ENCODE measurements around the gene MIS18BP1.
A peak's percentile ranks its signal among the peaks of the same experiment; 100 is the strongest.
"Not testable (repeated sequence)": the region's sequence is repeated elsewhere in the genome, so short reads cannot be mapped to it uniquely, and the experiment has no call there.

The MIS18BP1 gene

DNA sequence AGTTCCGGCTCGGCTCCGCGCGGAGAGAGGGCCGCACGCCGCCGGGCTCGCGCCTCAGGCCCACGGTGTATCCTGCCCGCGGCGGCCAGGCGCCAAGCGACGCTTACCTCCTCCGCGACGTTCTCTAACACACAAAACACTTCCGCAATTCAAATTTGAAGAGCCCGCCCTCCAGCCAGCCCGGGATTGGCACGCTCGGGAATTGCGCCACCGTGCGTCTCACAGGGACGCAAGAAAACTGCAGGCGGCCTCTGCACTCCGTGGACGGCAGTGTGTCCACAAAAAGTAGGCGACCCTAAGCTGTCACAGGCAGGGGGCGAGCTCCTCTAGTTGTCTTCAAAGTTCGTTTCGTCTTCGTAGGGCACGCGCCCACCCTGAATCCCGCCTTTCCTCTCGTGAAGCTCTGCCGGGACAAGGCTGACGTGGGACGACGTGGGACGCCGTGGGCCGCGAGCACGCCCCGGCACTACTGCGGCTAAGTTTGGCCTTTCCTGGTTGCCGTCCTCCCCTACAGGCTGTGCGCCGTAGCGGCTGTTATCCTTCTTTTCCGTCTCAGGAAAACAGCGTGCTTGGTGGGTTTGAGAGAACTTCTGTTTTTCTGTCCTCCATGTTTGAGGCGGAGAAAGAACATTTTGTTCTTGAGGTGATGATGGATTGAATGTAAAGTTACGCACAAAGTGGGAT, at the start of gene MIS18BP1:
Gene MIS18BP1, minus strand, starts transcription at position 133 of the 684 bp plus-strand sequence. CDS start 5,916 bp downstream, outside the sequence.
- peaks cover 2% of the 10 kb centered on the region for H3K9me3 ChIP-seq (ENCODE audit: low read length)
- H3K4me3 ChIP-seq (ENCODE audit: low read length) = peak within 1 kb of the TSS; percentile 86

DNA sequence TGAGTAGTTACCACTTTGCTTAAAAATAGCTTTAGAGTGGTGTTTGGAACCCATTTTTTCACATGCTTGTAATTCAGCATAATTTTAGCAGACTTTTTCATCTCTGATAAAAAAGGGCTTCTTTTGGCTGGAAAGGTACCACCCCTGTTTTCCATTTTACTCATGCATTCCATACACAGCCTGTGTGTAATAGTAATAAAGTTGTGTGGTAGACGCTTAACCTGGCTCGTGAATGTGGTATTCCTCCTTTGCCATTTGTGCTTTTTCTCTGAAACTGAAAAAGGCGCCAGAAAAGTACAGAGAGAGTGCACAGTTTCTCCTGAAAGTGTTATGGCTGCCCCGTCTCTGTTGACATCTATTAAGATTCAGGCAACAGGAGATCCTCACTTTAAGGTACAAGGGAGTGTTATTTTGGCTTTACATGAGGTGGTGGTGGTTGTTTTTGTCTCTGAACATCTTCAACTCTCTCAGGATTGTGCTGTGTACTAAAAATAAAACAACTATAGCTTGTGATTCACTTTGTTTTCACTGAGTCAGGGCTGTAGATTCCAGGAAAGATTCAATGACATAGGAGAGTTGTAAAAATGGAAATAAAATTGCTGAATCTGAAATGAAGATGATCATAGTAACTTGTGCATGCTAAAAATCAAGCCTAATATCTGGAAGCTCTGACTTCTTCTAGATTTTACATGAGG, 45.6 kb upstream of the MIS18BP1 start:
- Histone ChIP-seq H3K36me3 (ENCODE audit: insufficient read depth, low read length) (no peaks in the 10 kb centered on the region), H3K4me3 (ENCODE audit: low read length) (no peak overlapping the region), H2AFZ (ENCODE audit: low read depth, low read length) (no peak overlapping the region), H3K27me3 (ENCODE audit: insufficient read depth, low read length) (no peaks in the 10 kb centered on the region), H3K4me1 (ENCODE audit: insufficient read depth, low read length) (no peaks in the 10 kb centered on the region), H3K9me3 (ENCODE audit: low read length) (no peaks in the 10 kb centered on the region)

More for the DNA sequence above, at the start of gene MIS18BP1:
- Histone ChIP-seq H3K27me3 (ENCODE audit: insufficient read depth, low read length) (no peaks in the 10 kb centered on the region), H2AFZ (ENCODE audit: low read depth, low read length) (peak within 1 kb of the TSS; percentile 38), H3K4me1 (ENCODE audit: insufficient read depth, low read length) (peaks cover 11% of the 10 kb centered on the region), H3K36me3 (ENCODE audit: insufficient read depth, low read length) (no peaks in the 10 kb centered on the region)

DNA sequence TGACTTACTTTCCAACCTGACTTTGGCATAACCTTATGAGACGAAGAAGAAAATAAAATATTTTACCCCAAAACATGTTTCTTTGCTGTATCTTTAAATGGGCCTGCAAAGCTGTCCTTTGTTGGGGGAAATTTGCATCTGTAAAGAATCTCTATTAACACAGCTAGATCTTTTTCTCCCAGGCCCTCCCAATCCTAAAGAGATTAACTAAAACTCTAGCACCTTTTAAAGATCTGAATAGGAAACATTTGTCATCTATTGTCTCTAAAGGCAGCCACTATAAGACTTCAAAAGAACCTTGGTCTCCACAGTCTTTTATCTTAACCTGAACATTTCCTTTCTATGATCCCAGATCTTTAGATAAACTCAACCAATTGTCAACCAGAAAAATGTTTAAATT, 41.8 kb upstream of the MIS18BP1 start:
- H2AFZ ChIP-seq (ENCODE audit: low read depth, low read length); H3K4me3 ChIP-seq (ENCODE audit: low read length); H3K4me1 ChIP-seq (ENCODE audit: insufficient read depth, low read length); H3K9me3 ChIP-seq (ENCODE audit: low read length); H3K36me3 ChIP-seq (ENCODE audit: insufficient read depth, low read length); H3K27me3 ChIP-seq (ENCODE audit: insufficient read depth, low read length): not testable (repeated sequence)

DNA sequence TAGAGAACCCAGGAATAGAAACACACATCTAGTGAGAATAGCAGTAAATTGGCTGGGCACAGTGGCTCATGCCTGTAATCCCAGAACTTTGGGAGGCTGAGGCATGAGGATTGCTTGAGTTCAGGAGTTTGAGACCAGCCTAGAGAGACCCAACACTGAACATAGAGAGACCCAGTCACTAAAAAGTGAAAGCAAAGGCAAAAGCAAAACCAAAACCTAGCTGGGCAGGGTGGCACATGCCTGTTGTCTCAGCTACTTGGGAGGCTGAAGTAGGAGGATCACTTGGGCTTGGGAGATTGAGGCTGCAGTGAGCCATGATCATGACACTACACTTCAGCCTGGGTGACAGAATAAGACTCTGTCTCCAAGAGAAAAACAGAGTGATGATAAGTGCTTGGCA, 37.5 kb upstream of the MIS18BP1 start:
- Histone ChIP-seq H2AFZ (ENCODE audit: low read depth, low read length) (no peak overlapping the region), H3K4me3 (ENCODE audit: low read length) (no peak overlapping the region), H3K4me1 (ENCODE audit: insufficient read depth, low read length) (no peaks in the 10 kb centered on the region), H3K9me3 (ENCODE audit: low read length) (no peaks in the 10 kb centered on the region), H3K27me3 (ENCODE audit: insufficient read depth, low read length) (no peaks in the 10 kb centered on the region), H3K36me3 (ENCODE audit: insufficient read depth, low read length) (no peaks in the 10 kb centered on the region)

DNA sequence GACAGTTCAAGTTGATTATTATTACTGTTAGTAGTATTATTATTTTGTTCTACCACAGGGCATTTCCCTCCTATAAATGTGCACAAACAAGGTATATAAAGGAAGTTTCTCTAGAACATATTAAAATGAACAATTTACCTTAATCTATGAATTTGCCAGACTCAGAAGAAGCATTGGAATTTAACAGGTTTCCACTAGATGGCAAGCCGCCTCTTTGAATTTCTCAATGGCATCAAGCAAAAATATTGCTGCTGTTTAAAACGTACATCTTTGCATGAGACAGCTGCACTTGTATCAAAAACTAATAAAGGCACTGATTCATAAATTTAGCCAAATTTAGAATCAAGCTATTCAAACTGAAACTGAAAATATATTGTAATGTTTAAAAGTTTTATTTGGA, 34.6 kb upstream of the MIS18BP1 start:
- Histone ChIP-seq H3K9me3 (ENCODE audit: low read length) (no peaks in the 10 kb centered on the region), H3K27me3 (ENCODE audit: insufficient read depth, low read length) (no peaks in the 10 kb centered on the region), H2AFZ (ENCODE audit: low read depth, low read length) (no peak overlapping the region), H3K4me3 (ENCODE audit: low read length) (no peak overlapping the region), H3K36me3 (ENCODE audit: insufficient read depth, low read length) (no peaks in the 10 kb centered on the region), H3K4me1 (ENCODE audit: insufficient read depth, low read length) (no peaks in the 10 kb centered on the region)

DNA sequence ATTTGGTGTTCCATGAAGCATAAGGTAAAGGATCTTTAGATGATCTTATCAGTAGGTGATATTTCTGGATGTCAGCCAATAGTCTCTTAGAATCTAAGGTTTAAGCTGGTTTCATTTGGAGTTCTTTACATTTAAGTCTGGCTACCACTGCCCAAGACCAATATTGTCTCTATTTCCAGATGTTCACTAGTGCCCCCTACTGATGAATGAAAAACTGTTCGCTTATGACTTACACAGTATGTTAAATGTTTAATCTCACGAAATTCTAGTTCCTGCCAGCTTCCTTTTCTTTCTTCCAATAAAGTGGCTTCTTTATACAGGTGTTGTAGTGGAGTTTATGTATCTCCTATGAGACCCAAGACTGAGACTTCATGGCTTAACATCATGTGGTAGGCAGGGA, 31.8 kb upstream of the MIS18BP1 start:
- Histone ChIP-seq H3K9me3 (ENCODE audit: low read length) (no peaks in the 10 kb centered on the region), H3K27me3 (ENCODE audit: insufficient read depth, low read length) (no peaks in the 10 kb centered on the region), H2AFZ (ENCODE audit: low read depth, low read length) (no peak overlapping the region), H3K4me1 (ENCODE audit: insufficient read depth, low read length) (no peaks in the 10 kb centered on the region), H3K36me3 (ENCODE audit: insufficient read depth, low read length) (no peaks in the 10 kb centered on the region), H3K4me3 (ENCODE audit: low read length) (no peak overlapping the region)

DNA sequence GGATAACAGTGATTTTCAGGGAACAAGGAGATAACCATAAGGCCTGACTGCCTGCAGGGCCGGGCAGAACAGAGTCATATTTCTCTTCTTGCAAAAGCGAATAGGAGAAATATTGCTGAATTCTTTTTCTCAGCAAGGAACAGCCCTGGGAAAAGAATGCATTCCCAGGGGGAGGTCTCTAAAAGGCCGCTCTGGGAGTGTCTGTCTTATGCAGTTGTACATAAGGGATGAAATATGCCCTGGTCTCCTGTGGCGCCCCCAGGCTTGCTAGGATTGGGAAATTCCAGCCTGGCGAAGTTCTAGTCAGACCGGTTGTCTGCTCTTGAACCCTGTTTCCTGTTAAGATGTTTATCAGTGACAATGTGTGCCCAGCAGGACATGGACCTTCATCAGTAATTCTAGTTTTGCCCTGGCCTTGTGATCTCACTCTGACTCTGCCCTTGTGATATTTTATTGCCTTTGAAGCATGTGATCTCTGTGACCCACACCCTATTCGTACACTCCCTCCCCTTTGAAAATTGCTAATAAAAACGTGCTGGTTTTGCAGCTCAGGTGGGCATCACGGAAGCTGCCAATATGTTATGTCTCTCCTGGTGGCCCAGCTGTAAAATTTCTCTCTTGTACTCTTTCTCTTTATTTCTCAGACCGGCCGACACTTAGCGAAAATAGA, 28.9 kb upstream of the MIS18BP1 start:
- H3K9me3 ChIP-seq (ENCODE audit: low read length); H2AFZ ChIP-seq (ENCODE audit: low read depth, low read length); H3K4me1 ChIP-seq (ENCODE audit: insufficient read depth, low read length); H3K27me3 ChIP-seq (ENCODE audit: insufficient read depth, low read length); H3K36me3 ChIP-seq (ENCODE audit: insufficient read depth, low read length); H3K4me3 ChIP-seq (ENCODE audit: low read length): not testable (repeated sequence)

DNA sequence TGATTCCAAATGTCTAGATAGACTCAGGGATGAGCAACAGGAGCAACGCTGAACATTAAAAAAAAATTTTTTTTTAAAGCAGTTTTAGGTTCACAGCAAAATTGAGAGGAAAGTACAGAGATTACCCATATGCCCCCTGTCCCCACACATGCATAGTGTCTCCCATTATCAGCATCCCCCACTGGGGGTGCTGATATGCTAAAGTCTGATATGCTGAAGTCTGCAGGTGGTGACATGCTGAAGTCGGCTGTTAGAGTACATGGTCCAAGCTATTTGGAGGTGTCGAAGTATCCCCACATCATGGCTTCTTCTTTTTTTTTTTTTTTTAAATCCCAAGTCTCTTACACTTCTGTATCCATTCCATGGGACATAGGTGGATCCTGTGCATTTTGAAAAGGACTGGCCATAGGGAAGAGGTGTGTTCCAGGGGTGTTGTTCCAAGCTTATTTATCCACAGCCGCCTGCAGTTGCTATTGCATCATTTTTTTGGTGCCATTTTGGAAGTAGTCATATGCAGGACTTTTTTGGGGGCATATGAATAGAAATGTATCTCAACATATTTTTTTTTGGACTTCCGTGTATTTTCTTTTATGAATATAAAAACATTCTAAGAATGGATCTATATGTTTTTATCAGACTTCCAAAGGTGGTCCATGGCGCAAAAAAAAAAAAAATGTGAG, 19.0 kb upstream of the MIS18BP1 start:
- H3K4me3 ChIP-seq (ENCODE audit: low read length) = no peak overlapping the region
- peaks cover 4% of the 10 kb centered on the region for H3K4me1 ChIP-seq (ENCODE audit: insufficient read depth, low read length)
- no peak overlapping the region for H2AFZ ChIP-seq (ENCODE audit: low read depth, low read length)
- no peaks in the 10 kb centered on the region for H3K9me3 ChIP-seq (ENCODE audit: low read length)
- no peaks in the 10 kb centered on the region for H3K27me3 ChIP-seq (ENCODE audit: insufficient read depth, low read length)
- no peaks in the 10 kb centered on the region for H3K36me3 ChIP-seq (ENCODE audit: insufficient read depth, low read length)

DNA sequence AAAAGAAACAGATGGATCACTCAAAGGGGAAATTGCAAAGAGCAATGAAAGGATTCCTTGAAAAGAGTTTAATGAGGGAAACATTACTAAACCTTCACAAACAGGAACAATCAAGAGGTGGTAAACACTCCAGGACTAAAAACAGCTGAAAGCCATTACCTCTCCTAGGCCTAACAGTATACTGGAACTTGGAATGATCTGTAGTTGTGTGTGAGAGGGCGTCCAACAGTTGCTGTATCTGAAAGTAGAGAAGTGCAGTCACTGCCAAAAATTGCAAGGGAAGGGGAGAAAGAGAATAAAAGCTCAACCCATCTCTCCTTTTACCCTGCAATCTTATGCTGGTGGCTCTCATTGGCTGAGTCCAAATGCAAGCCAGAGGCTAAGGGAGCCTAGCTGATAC, 17.0 kb upstream of the MIS18BP1 start:
- Histone ChIP-seq H3K36me3 (ENCODE audit: insufficient read depth, low read length) (no peaks in the 10 kb centered on the region), H2AFZ (ENCODE audit: low read depth, low read length) (no peak overlapping the region), H3K27me3 (ENCODE audit: insufficient read depth, low read length) (no peaks in the 10 kb centered on the region), H3K9me3 (ENCODE audit: low read length) (no peaks in the 10 kb centered on the region), H3K4me1 (ENCODE audit: insufficient read depth, low read length) (peaks cover 4% of the 10 kb centered on the region), H3K4me3 (ENCODE audit: low read length) (no peak overlapping the region)

DNA sequence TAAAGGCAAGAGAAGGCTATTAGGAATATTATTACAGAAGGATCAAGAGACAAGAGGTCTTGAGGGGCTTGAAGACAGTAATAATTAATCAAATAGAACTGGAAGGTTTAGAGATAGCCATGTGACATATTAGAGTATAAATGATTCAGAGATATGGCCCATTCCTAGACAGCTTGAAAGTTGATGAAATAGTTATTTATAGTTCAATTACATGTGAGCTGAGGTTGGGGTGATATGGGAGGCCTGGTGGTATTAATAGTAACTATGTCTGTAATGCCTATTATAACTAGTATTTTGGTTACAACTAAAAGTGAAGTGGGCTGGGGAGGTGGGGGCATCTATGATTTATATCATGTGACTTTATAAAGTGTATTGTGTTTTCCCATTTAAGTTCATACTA, 14.1 kb upstream of the MIS18BP1 start:
- H3K36me3 ChIP-seq (ENCODE audit: insufficient read depth, low read length) = no peaks in the 10 kb centered on the region
- no peak overlapping the region for H3K4me3 ChIP-seq (ENCODE audit: low read length)
- H3K9me3 ChIP-seq (ENCODE audit: low read length) = no peaks in the 10 kb centered on the region
- no peaks in the 10 kb centered on the region for H3K27me3 ChIP-seq (ENCODE audit: insufficient read depth, low read length)
- H2AFZ ChIP-seq (ENCODE audit: low read depth, low read length) = no peak overlapping the region
- H3K4me1 ChIP-seq (ENCODE audit: insufficient read depth, low read length) = peaks cover 4% of the 10 kb centered on the region

DNA sequence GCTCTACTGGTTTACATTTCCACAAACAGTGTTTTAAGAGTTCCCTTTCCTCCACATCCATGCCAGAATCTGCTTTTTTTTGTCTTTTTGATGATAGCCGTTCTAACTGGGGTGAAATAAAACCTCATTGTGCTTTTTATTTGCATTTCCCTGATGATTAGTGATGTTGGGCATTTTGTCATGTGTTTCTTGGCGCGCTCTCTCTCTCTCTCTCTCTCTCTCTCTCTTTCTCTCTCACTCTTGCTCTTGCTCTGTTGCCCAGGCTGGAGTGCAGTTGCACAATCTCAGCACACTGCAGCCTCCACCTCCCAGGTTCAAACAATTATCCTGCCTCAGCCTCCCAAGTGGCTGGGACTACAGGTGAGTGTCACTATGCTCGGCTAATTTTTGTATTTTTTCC, 9.6 kb upstream of the MIS18BP1 start:
- Histone ChIP-seq H3K36me3 (ENCODE audit: insufficient read depth, low read length) (no peaks in the 10 kb centered on the region), H3K9me3 (ENCODE audit: low read length) (peaks cover 3% of the 10 kb centered on the region), H3K4me3 (ENCODE audit: low read length) (no peak overlapping the region), H3K27me3 (ENCODE audit: insufficient read depth, low read length) (no peaks in the 10 kb centered on the region), H2AFZ (ENCODE audit: low read depth, low read length) (no peak overlapping the region), H3K4me1 (ENCODE audit: insufficient read depth, low read length) (no peaks in the 10 kb centered on the region)

DNA sequence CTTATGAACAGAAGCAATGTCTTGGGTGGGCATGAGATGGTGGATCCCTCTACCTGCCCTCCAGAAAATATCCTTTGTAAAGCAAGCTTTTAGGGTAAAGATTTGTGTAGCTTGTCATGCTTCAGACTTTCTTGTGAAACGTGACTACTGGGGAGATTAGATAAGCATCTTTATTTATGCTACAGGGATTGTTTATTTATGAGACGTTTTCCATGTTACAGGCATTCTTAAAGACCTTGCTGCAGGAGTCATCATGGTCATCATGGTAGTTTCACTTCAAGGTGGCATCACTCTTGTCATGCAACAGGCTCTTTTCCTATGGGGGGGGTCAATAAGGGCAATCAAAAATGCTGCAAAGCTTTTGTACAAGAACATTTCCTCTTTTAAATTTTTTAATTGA, 8.2 kb upstream of the MIS18BP1 start:
- Histone ChIP-seq H3K9me3 (ENCODE audit: low read length) (peaks cover 3% of the 10 kb centered on the region), H3K4me1 (ENCODE audit: insufficient read depth, low read length) (no peaks in the 10 kb centered on the region), H3K27me3 (ENCODE audit: insufficient read depth, low read length) (no peaks in the 10 kb centered on the region), H3K36me3 (ENCODE audit: insufficient read depth, low read length) (no peaks in the 10 kb centered on the region), H3K4me3 (ENCODE audit: low read length) (no peak overlapping the region), H2AFZ (ENCODE audit: low read depth, low read length) (no peak overlapping the region)

DNA sequence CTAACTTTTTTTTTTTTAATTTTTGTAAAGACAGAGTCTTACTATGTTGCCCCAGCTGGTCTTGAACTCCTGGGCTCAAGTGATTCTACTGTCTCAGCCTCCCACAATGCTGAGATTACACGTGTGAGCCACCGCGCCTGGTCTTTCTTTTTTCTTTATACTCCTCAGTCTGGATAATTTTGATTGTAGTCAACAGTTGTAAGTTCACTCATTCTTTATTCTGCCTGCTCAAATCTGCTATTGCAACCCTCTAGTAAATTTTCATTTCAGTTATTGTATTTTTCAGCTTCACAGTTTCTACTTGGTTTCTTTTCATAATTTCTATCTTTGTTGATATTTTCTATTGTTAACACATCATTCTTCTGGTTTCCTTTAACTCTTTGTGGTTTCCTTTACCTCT, 5.8 kb upstream of the MIS18BP1 start:
- H3K4me1 ChIP-seq (ENCODE audit: insufficient read depth, low read length) = no peaks in the 10 kb centered on the region
- no peak overlapping the region for H2AFZ ChIP-seq (ENCODE audit: low read depth, low read length)
- H3K27me3 ChIP-seq (ENCODE audit: insufficient read depth, low read length) = no peaks in the 10 kb centered on the region
- no peaks in the 10 kb centered on the region for H3K36me3 ChIP-seq (ENCODE audit: insufficient read depth, low read length)
- H3K4me3 ChIP-seq (ENCODE audit: low read length) = no peak overlapping the region
- H3K9me3 ChIP-seq (ENCODE audit: low read length) = peaks cover 5% of the 10 kb centered on the region

All from neuron (in vitro differentiated cells).